Measurements from ENCODE around the gene EED.

DNA sequence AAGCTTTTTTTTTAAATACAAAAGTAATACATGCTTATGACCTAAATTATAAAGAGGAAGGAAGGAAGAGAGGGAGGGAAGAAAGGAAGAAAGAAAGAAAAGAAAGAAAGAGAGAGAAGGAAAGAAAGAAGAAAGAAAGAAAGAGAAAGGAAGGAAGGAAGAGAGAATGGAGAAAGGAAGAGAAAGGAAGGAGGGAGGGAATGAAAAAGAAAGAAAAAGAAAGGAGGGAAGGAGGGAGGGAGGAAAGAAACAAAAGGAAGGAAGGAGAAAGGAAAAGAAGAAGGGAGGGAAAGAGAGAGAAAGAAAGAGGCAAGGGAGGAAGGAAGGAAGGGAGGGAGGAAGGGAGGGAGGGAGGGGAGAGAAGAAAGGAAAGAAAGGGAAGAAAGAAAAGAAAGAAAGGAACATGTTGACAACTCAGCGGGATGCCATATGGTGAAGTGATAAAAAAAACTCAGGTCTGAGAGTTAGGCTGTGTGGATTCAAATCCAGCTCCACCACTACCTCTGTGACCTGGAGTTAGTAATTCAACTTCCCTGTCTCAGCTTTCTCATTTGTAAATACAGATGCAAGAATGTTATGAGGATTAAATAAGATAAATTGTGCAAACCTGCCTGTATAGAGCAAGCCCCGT lies 9.6 kb upstream of the EED start:
- no peak for TF ChIP-seq EGR1 (IDR thresholded peaks at IDR 0.05)
- TF ChIP-seq, protein P1, sequence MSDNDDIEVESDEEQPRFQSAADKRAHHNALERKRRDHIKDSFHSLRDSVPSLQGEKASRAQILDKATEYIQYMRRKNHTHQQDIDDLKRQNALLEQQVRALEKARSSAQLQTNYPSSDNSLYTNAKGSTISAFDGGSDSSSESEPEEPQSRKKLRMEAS (IDR thresholded peaks at IDR 0.05): no peak
- TF ChIP-seq RAD21 (IDR thresholded peaks at IDR 0.05; ENCODE audit: low read depth): no peak
- TF ChIP-seq EP300 (IDR thresholded peaks at IDR 0.05; ENCODE audit: borderline replicate concordance): no peak
- TF ChIP-seq YY1 (IDR thresholded peaks at IDR 0.05; ENCODE audit: low read depth): no peak
- TF ChIP-seq TAF1 (IDR thresholded peaks at IDR 0.05; ENCODE audit: low read depth): no peak
- no peak for TF ChIP-seq REST (IDR thresholded peaks at IDR 0.05; ENCODE audit: low read depth)
- TF ChIP-seq TEAD4 (IDR thresholded peaks at IDR 0.05): no peak
- no peak for TF ChIP-seq ZBTB7A (IDR thresholded peaks at IDR 0.05; ENCODE audit: low read depth)
